H1 (cell line): ENCODE measurements around the gene NEDD9. TPM values are rescaled to one million over a fixed set of nuclear protein-coding genes. Genes with fewer than 3 reads are reported as not detected.
A peak's percentile ranks its signal among the peaks of the same experiment; 100 is the strongest.

Experiments
- CTCF ChIA-PET: fragments of 300-600 bp; sonication (Branson Sonifier 250); formaldehyde crosslinking; loops from one replicate; lab custom pipeline; 2021; ENCODE audit not compliant: partially characterized antibody; lab: Charles Lee
- POLR2A ChIA-PET: fragments of 300-600 bp; sonication (Branson Sonifier 250); formaldehyde crosslinking; loops from one replicate; lab custom pipeline; 2021; ENCODE audit warnings: inconsistent platforms; ENCODE audit not compliant: partially characterized antibody; lab: Charles Lee
- DNase-seq, 2 experiments: peaks; one replicate each; pipeline versions ENCODE4 v3.0.0 to v3.0.0-alpha.2; 2010 to 2022; ENCODE audit warnings: low spot score in 2 of 2, low read depth in 1 of 2, mixed read lengths in 1 of 2
- FAIRE-seq: peaks from 2 replicates; lab custom pipeline; 2011; peaks lifted over from hg19 to GRCh38; lab: Jason Lieb, UNC
- H2AFZ ChIP-seq: 2 replicates; pipeline ENCODE4 v1.8.1; 2012; ENCODE audit warnings: low read length, inconsistent platforms
- H2AK5ac ChIP-seq: 2 replicates; pipeline ENCODE4 v1.6.1; 2013; ENCODE audit warnings: low read depth, low read length
- H2BK120ac ChIP-seq: replicated peaks from 2 replicates; pipeline ENCODE3; 2013; ENCODE audit warnings: low read depth, low read length, inconsistent platforms
- H2BK12ac ChIP-seq: 2 replicates; pipeline ENCODE4 v1.6.1; 2013; ENCODE audit warnings: low read depth, low read length
- H2BK15ac ChIP-seq: 2 replicates; pipeline ENCODE4 v1.6.1; 2013; ENCODE audit warnings: low read length
- H2BK20ac ChIP-seq: 2 replicates; pipeline ENCODE4 v1.6.1; 2013; ENCODE audit warnings: low read length
- H2BK5ac ChIP-seq: 2 replicates; pipeline ENCODE4 v1.6.1; 2013; ENCODE audit warnings: low read depth, low read length
- H3K14ac ChIP-seq: 2 replicates; pipeline ENCODE4 v1.6.1; 2013; ENCODE audit warnings: inconsistent platforms; ENCODE audit not compliant: insufficient read length
- H3K18ac ChIP-seq: 2 replicates; pipeline ENCODE4 v1.6.1; 2013; ENCODE audit warnings: low read length; ENCODE audit errors: extremely low read depth
- H3K23ac ChIP-seq: 2 replicates; pipeline ENCODE4 v1.6.1; 2013; ENCODE audit warnings: inconsistent platforms; ENCODE audit not compliant: insufficient read length
- H3K23me2 ChIP-seq: 2 replicates; pipeline ENCODE4 v1.6.1; 2013; ENCODE audit warnings: low read depth, low read length
- H3K27ac ChIP-seq: 2 replicates; pipeline ENCODE4 v1.6.1; 2011; ENCODE audit warnings: low read depth, low read length, inconsistent platforms
- H3K27me3 ChIP-seq, 4 experiments: replicated peaks in 1 of 4; 1 replicate in 1 of 4; 2 replicates in 3 of 4; pipeline versions ENCODE4 v1.6.1 to v1.8.1; 2011 to 2013; ENCODE audit warnings: low read length in 3 of 4, mild to moderate bottlenecking in 3 of 4, inconsistent platforms in 2 of 4, mixed read lengths in 2 of 4, moderate library complexity in 1 of 4; ENCODE audit not compliant: control insufficient read depth in 3 of 4, insufficient read depth in 3 of 4; ENCODE audit errors: extremely low read depth in 1 of 4
- H3K36me3 ChIP-seq, 4 experiments: 2 replicates each; pipeline versions ENCODE4 v1.6.1 to v1.8.1; 2011 to 2013; ENCODE audit warnings: mild to moderate bottlenecking in 4 of 4, low read length in 3 of 4, moderate library complexity in 2 of 4, control low read depth in 1 of 4, inconsistent platforms in 1 of 4; ENCODE audit not compliant: insufficient read depth in 4 of 4, control insufficient read depth in 2 of 4
- H3K4ac ChIP-seq: replicated peaks from 2 replicates; pipeline ENCODE3; 2013; ENCODE audit warnings: low read length, low read depth, mixed read lengths, inconsistent platforms; ENCODE audit not compliant: insufficient read length
- H3K4me1 ChIP-seq, 4 experiments: replicated peaks in 1 of 4; 1 replicate in 1 of 4; 2 replicates in 3 of 4; pipeline versions ENCODE4 v1.6.1 to v1.8.1; 2011 to 2013; ENCODE audit warnings: low read length in 3 of 4, inconsistent platforms in 2 of 4, mixed read lengths in 1 of 4; ENCODE audit not compliant: insufficient read depth in 4 of 4, control insufficient read depth in 3 of 4
- H3K4me2 ChIP-seq, 2 experiments: 2 replicates each; pipeline versions ENCODE4 v1.6.1 to v1.8.1; 2011 to 2013; ENCODE audit warnings: low read depth in 2 of 2, low read length in 2 of 2, control low read depth in 1 of 2, inconsistent platforms in 1 of 2, mild to moderate bottlenecking in 1 of 2; ENCODE audit not compliant: insufficient read depth in 1 of 2
- H3K4me3 ChIP-seq, 4 experiments: fragments of 200-600, 300-600 bp in 1 of 4; sonication (generic), shearing (Covaris generic), sonication (Bioruptor Twin) in 1 of 4; 2 replicates each; pipeline versions ENCODE4 v1.5.1 to v1.8.1; 2011 to 2016; ENCODE audit warnings: low read length in 4 of 4, low read depth in 3 of 4, control low read depth in 2 of 4, inconsistent platforms in 2 of 4, mild to moderate bottlenecking in 2 of 4, mixed read lengths in 1 of 4, moderate library complexity in 1 of 4; ENCODE audit not compliant: insufficient read depth in 2 of 4; ENCODE audit errors: extremely low read depth in 1 of 4
- H3K56ac ChIP-seq: replicated peaks from 2 replicates; pipeline ENCODE3; 2013; ENCODE audit warnings: low read depth, mild to moderate bottlenecking, mixed read lengths, low read length, inconsistent platforms; ENCODE audit not compliant: insufficient read length
- H3K79me1 ChIP-seq: 2 replicates; pipeline ENCODE4 v1.6.1; 2013; ENCODE audit warnings: low read depth, low read length, control low read depth
- H3K79me2 ChIP-seq, 2 experiments: 2 replicates each; pipeline versions ENCODE4 v1.6.1 to v1.8.1; 2012 to 2013; ENCODE audit warnings: low read length in 2 of 2, mild to moderate bottlenecking in 2 of 2, inconsistent platforms in 1 of 2; ENCODE audit not compliant: insufficient read depth in 2 of 2, control insufficient read depth in 1 of 2
- H3K9ac ChIP-seq, 4 experiments: replicated peaks in 1 of 4; 1 replicate in 1 of 4; 2 replicates in 3 of 4; pipeline versions ENCODE4 v1.6.1 to v1.8.1; 2011 to 2013; ENCODE audit warnings: low read depth in 3 of 4, low read length in 3 of 4, control low read depth in 2 of 4, mild to moderate bottlenecking in 2 of 4, moderate library complexity in 2 of 4, inconsistent platforms in 1 of 4; ENCODE audit errors: extremely low read depth in 1 of 4
- H3K9me3 ChIP-seq, 2 experiments: 2 replicates each; pipeline versions ENCODE4 v1.6.1 to v1.8.1; 2012 to 2013; ENCODE audit warnings: mild to moderate bottlenecking in 2 of 2, moderate library complexity in 2 of 2, control low read depth in 1 of 2, inconsistent platforms in 1 of 2, low read depth in 1 of 2, low read length in 1 of 2, mixed read lengths in 1 of 2; ENCODE audit not compliant: insufficient read depth in 2 of 2
- H4K20me1 ChIP-seq, 2 experiments: replicated peaks in 1 of 2; 2 replicates each; pipeline versions ENCODE3 to v1.8.1; 2011 to 2013; ENCODE audit warnings: inconsistent platforms in 2 of 2, low read length in 2 of 2, mild to moderate bottlenecking in 1 of 2; ENCODE audit not compliant: insufficient read depth in 2 of 2, control insufficient read depth in 1 of 2
- H4K5ac ChIP-seq: 2 replicates; pipeline ENCODE4 v1.6.1; 2013; ENCODE audit warnings: low read length, low read depth, mixed read lengths, inconsistent platforms; ENCODE audit not compliant: insufficient read length
- H4K8ac ChIP-seq: 2 replicates; pipeline ENCODE4 v1.8.0; 2013; ENCODE audit warnings: mild to moderate bottlenecking, moderate library complexity, low read length, inconsistent platforms; ENCODE audit not compliant: insufficient read depth; ENCODE audit errors: extremely low read depth
- H4K91ac ChIP-seq: replicated peaks from 2 replicates; pipeline ENCODE3; 2013; ENCODE audit warnings: low read length, mixed read lengths, inconsistent platforms; ENCODE audit not compliant: insufficient read length
- CBX5 ChIP-seq: fragments of 300-800, 300-1000 bp; sonication (generic); IDR thresholded peaks from 2 replicates; pipeline ENCODE4 v1.7.1; 2016; ENCODE audit warnings: antibody characterized with exemption, low read length, low read depth
- GABPA ChIP-seq: IDR thresholded peaks from 2 replicates; pipeline ENCODE4 v1.6.1; 2011; ENCODE audit warnings: mild to moderate bottlenecking, low read length, moderate library complexity, borderline replicate concordance; ENCODE audit not compliant: insufficient read depth
- HDAC2 ChIP-seq, 2 experiments: fragments of 300-600 bp in 1 of 2; sonication (generic) in 1 of 2; IDR thresholded peaks; 2 replicates each; pipeline ENCODE4 v1.6.1; 2011 to 2012; ENCODE audit warnings: low read depth in 2 of 2, low read length in 2 of 2, mild to moderate bottlenecking in 2 of 2, moderate library complexity in 2 of 2, borderline replicate concordance in 1 of 2, inconsistent platforms in 1 of 2
- MAX ChIP-seq: IDR thresholded peaks from 2 replicates; pipeline ENCODE4 v1.6.1; 2012; ENCODE audit warnings: inconsistent platforms
- RBBP5 ChIP-seq: IDR thresholded peaks from 2 replicates; pipeline ENCODE4 v1.7.1; 2012; ENCODE audit warnings: low read depth, mild to moderate bottlenecking, inconsistent platforms, low read length, moderate library complexity, borderline replicate concordance
- RXRA ChIP-seq: IDR thresholded peaks from 2 replicates; pipeline ENCODE4 v1.6.1; 2011; ENCODE audit warnings: low read depth, mild to moderate bottlenecking, low read length, moderate library complexity; ENCODE audit not compliant: insufficient read depth
- SP4 ChIP-seq: IDR thresholded peaks from 2 replicates; pipeline ENCODE4 v1.6.1; 2012; ENCODE audit warnings: low read length, inconsistent platforms
- WGBS, 2 experiments: shearing (Covaris generic) in 1 of 2; methylation state at CpG; one replicate each; pipeline versions ENCODE4 v1.1.6 to v1.1.7; 2013 to 2015; ENCODE audit warnings: low lambda C conversion rate in 2 of 2, mixed read lengths in 2 of 2, inconsistent platforms in 1 of 2, low coverage in 1 of 2, missing lambda C conversion rate in 1 of 2; ENCODE audit not compliant: insufficient replicate concordance in 2 of 2, insufficient coverage in 1 of 2, insufficient read length in 1 of 2; ENCODE audit errors: extremely low coverage in 1 of 2, missing lambda C conversion rate in 1 of 2; 5-methylcytosine and 5-hydroxymethylcytosine counted together
- polyA plus RNA-seq, 7 experiments: library from polyadenylated mRNA; depleted of rRNA in 3 of 7; stranded (reverse) in 5 of 7; unstranded in 2 of 7; fragments of >200 nt in 5 of 7; fragments of 200-250 nt in 2 of 7; gene quantifications; 1 replicate in 5 of 7; 2 replicates in 1 of 7; 4 replicates in 1 of 7; pipeline versions ENCODE4 v1.2.1 to v1.2.3, GENCODE V29; 2011 to 2013; ENCODE audit warnings: missing spikeins in 2 of 7, mixed read lengths in 2 of 7
- total RNA-seq: library from RNA; stranded (reverse); fragmentation: NEBNext Ultra II Directional; extraction: Animal tissue kit (Norgen Biotek cat#: 25700); gene quantifications from 2 replicates; pipeline ENCODE4 v1.2.1, GENCODE V29; 2021

The NEDD9 gene
- total and polyA plus RNA-seq, 2 of the 8 experiments (the other 6 are each of a cell fraction or from before 2014, with no cell fraction given), result 3.6 to 12.0 TPM

GRCh38 chr6:11278207-11278559 is 45.7 kb upstream of the NEDD9 start:
- Histone ChIP-seq H2AK5ac (no peak overlapping the region), H3K27ac (no peak overlapping the region), H3K79me2 (no peaks in the 10 kb centered on the region), H3K27me3 (no peaks in the 10 kb centered on the region; a peak in 1 of 7 replicates), H2BK120ac (no peak overlapping the region), H4K8ac (no peak overlapping the region), H4K20me1 (no peaks in the 10 kb centered on the region), H2BK20ac (peak overlapping the region; percentile 91; the same call in 1 of the 2 replicates), H3K23me2 (no peaks in the 10 kb centered on the region), H2BK12ac (peak overlapping the region; percentile 77), H3K9me3 (no peaks in the 10 kb centered on the region), H3K18ac (peak overlapping the region; percentile 29; the same call in 1 of the 2 replicates), H3K23ac (no peak overlapping the region), H4K91ac (no peak overlapping the region), H3K4ac (no peak overlapping the region), H3K79me1 (no peaks in the 10 kb centered on the region), H3K4me2 (no peak overlapping the region), H3K14ac (no peak overlapping the region), H3K4me1 (peaks cover 4 to 9% (median 8%) of the 10 kb centered on the region in 4 experiments; a peak in 6 of 7 replicates), H3K36me3 (no peaks in the 10 kb centered on the region), H2AFZ (peak overlapping the region; percentile 54), H3K9ac (no peak overlapping the region), H2BK15ac (no peak overlapping the region), H3K4me3 (no peak overlapping the region), H3K56ac (no peak overlapping the region)
- ChIA-PET POLR2A (interaction anchor here (1.2 kb wide), 1 partner anchor 10 kb away, joined by 3 read pairs; no protein-coding TSS in a partner anchor), CTCF (interaction anchor here (0.6 to 2.0 kb wide), 10 partner anchors 9 to 761 kb away, joined by 3 to 10 read pairs (median 4); no protein-coding TSS in a partner anchor)
- no peak for DNase-seq
- 86% methylated on average over 6 of the region's 6 CpGs; no CpG with 5 or more reads in 1 of the 2 experiments for WGBS, 2 experiments
- TF ChIP-seq RBBP5 (no peak), GABPA (no peak), RXRA (no peak), MAX (no peak), HDAC2 (IDR thresholded peaks at IDR 0.05; ENCODE audit: borderline replicate concordance in 1 of 2, low read depth in 2 of 2, low read length in 2 of 2) (no peak), SP4 (no peak), CBX5 (no peak)
- TF ChIP-seq, all 59 proteins: peak for 0
- H2BK5ac ChIP-seq, result peak overlapping the region; percentile 62; the same call in 1 of the 2 replicates
- H4K5ac ChIP-seq, result no peak overlapping the region
- FAIRE-seq, result no peak
